HG02798 (cell line): ENCODE data around the gene MRFAP1.

Experiments used
- ATAC-seq: cut with Tn5 transposase; IDR thresholded peaks from one replicate; pipeline ENCODE4 v1.9.1; 2021; ENCODE audit warnings: mild to moderate bottlenecking; ENCODE audit not compliant: unreplicated experiment, poor library complexity

MRFAP1 gene

GRCh38 chr4:6688879-6689505 is 48.5 kb downstream of the MRFAP1 start:
- peak; percentile 81 for ATAC-seq

DNA sequence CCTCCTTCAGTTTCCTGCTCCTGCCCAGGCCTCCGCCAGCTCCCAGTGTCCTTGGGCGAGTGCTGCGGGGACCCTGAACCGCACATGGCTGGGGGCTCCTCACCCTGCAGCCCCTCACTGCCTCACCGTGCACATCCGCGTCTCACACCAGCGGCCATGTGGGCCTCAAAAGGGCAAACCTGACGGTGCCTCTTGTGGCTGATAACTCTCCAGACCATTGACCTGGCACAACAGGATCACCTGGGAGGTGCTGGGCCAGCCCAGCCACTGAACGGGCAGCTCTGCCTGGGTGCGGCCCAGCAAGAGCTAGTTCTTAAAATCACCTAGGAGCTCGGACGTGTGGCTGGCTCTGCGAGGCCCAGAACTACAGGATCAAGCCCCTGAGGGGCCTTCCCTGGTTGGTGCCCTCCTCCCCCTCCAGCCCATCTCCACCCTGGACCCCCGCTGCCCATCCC is 49.0 kb downstream of the MRFAP1 start:
- no peak for ATAC-seq
